GM12878 (cell line): ENCODE data around the gene ATXN1. TPM values are rescaled to one million over a fixed set of nuclear protein-coding genes. Genes with fewer than 3 reads are reported as not detected.

ENCODE experiments used
- BACH1 ChIP-seq: fragments of 450-650 bp; IDR thresholded peaks from 2 replicates; pipeline ENCODE4 v1.6.1; 2017; ENCODE audit warnings: mild to moderate bottlenecking, borderline replicate concordance
- CREB1 ChIP-seq: IDR thresholded peaks from 2 replicates; pipeline ENCODE4 v1.6.1; 2012; ENCODE audit warnings: low read depth, mild to moderate bottlenecking, inconsistent platforms
- E2F8 ChIP-seq: fragments of 450-650 bp; IDR thresholded peaks from 2 replicates; pipeline ENCODE4 v1.6.1; 2018; ENCODE audit warnings: mild to moderate bottlenecking, low read depth, moderate library complexity; ENCODE audit not compliant: partially characterized antibody
- EGR1 ChIP-seq, 2 experiments: IDR thresholded peaks; 1 replicate in 1 of 2; 2 replicates in 1 of 2; pipeline ENCODE4 v1.6.1; 2011 to 2012; ENCODE audit warnings: low read depth in 2 of 2, low read length in 2 of 2, borderline replicate concordance in 1 of 2, mild to moderate bottlenecking in 1 of 2, moderate library complexity in 1 of 2
- EP300 ChIP-seq, 2 experiments: fragments of 150-350 bp in 1 of 2; IDR thresholded peaks; 2 replicates each; pipeline ENCODE4 v1.6.1; 2011 to 2012; ENCODE audit warnings: low read depth in 2 of 2, low read length in 2 of 2, borderline replicate concordance in 1 of 2, improper control_type of control experiment in 1 of 2, inconsistent platforms in 1 of 2; ENCODE audit not compliant: control insufficient read depth in 1 of 2
- HDAC6 ChIP-seq: fragments of 200-600 bp; sonication (generic); IDR thresholded peaks from one replicate; pipeline ENCODE4 v1.8.0; 2017; ENCODE audit warnings: antibody characterized with exemption; ENCODE audit not compliant: unreplicated experiment
- MLLT1 ChIP-seq: fragments of 450-650 bp; IDR thresholded peaks from 2 replicates; pipeline ENCODE4 v1.6.1; 2016; ENCODE audit warnings: mild to moderate bottlenecking
- MTA2 ChIP-seq: fragments of 450-650 bp; IDR thresholded peaks from 2 replicates; pipeline ENCODE4 v1.6.1; 2016; ENCODE audit warnings: low read depth, mild to moderate bottlenecking, moderate library complexity
- MXI1 ChIP-seq: fragments of 150-350 bp; IDR thresholded peaks from 2 replicates; pipeline ENCODE4 v1.6.1; 2011; ENCODE audit warnings: low read depth, mild to moderate bottlenecking, inconsistent platforms, low read length, improper control_type of control experiment
- MYB ChIP-seq: fragments of 150-350 bp; IDR thresholded peaks from 2 replicates; pipeline ENCODE4 v1.6.1; 2014; ENCODE audit warnings: mild to moderate bottlenecking, low read depth, low read length, borderline replicate concordance
- NR2F1 ChIP-seq: fragments of 450-650 bp; conservative IDR thresholded peaks from 2 replicates; pipeline ENCODE4 v1.6.1; 2017; ENCODE audit warnings: mild to moderate bottlenecking
- NRF1 ChIP-seq: conservative IDR thresholded peaks from 2 replicates; pipeline ENCODE4 v1.6.1; 2011; ENCODE audit warnings: mild to moderate bottlenecking, low read depth, low read length, improper control_type of control experiment
- RBBP5 ChIP-seq: fragments of 200-600 bp; sonication (generic); conservative IDR thresholded peaks from 2 replicates; pipeline ENCODE4 v1.6.1; 2016
- RCOR1 ChIP-seq: conservative IDR thresholded peaks from 2 replicates; pipeline ENCODE4 v1.6.1; 2012; ENCODE audit warnings: low read depth, low read length, improper control_type of control experiment
- REST ChIP-seq: IDR thresholded peaks from 2 replicates; pipeline ENCODE4 v1.6.1; 2012; ENCODE audit warnings: mild to moderate bottlenecking, low read depth, low read length
- RFX5 ChIP-seq: IDR thresholded peaks from 2 replicates; pipeline ENCODE4 v1.6.1; 2011; ENCODE audit warnings: low read depth, low read length, improper control_type of control experiment
- SMAD1 ChIP-seq: fragments of 450-650 bp; IDR thresholded peaks from 2 replicates; pipeline ENCODE4 v1.6.1; 2018; ENCODE audit warnings: mild to moderate bottlenecking, low read depth; ENCODE audit not compliant: partially characterized antibody
- SMC3 ChIP-seq: IDR thresholded peaks from 2 replicates; pipeline ENCODE4 v1.6.1; 2011; ENCODE audit warnings: low read length, improper control_type of control experiment, borderline replicate concordance
- SP1 ChIP-seq: IDR thresholded peaks from one replicate; pipeline ENCODE4 v1.6.1; 2011; ENCODE audit warnings: low read depth, low read length
- SPI1 ChIP-seq: IDR thresholded peaks from 2 replicates; pipeline ENCODE4 v1.6.1; 2011; ENCODE audit warnings: low read depth, mild to moderate bottlenecking, low read length, moderate library complexity, borderline replicate concordance; ENCODE audit not compliant: insufficient read depth
- SREBF1 ChIP-seq: IDR thresholded peaks from 2 replicates; pipeline ENCODE4 v1.6.1; 2012; ENCODE audit warnings: mild to moderate bottlenecking, low read length
- TCF7 ChIP-seq: IDR thresholded peaks from 2 replicates; pipeline ENCODE4 v1.6.1; 2014; ENCODE audit warnings: antibody characterized with exemption, borderline replicate concordance
- ZNF274 ChIP-seq: IDR thresholded peaks from one replicate; pipeline ENCODE4 v1.8.0; 2011; ENCODE audit not compliant: insufficient read length, insufficient read depth
- polyA plus RNA-seq, 11 experiments: library from polyadenylated mRNA; depleted of rRNA in 4 of 11; unstranded in 6 of 11; stranded (reverse) in 5 of 11; fragments of >200 nt; fragmentation: Nextera tagmentation in 4 of 11; fragmentation: Illumina TruSeq in 1 of 11; extraction: Ambion mirVana in 4 of 11; extraction: Trizol in 1 of 11; gene quantifications; 1 replicate in 1 of 11; 2 replicates in 10 of 11; pipeline versions ENCODE4 v1.2.1 to v1.2.3, GENCODE V29; 2011 to 2016; ENCODE audit warnings: inconsistent platforms in 2 of 11, missing spikeins in 2 of 11, low read depth in 1 of 11
- total RNA-seq, 4 experiments: library from RNA; depleted of rRNA in 3 of 4; stranded (reverse); fragments of >200 nt in 3 of 4; fragmentation: Illumina TruSeq in 1 of 4; extraction: Trizol in 1 of 4; gene quantifications; 2 replicates each; pipeline versions ENCODE4 v1.2.1 to v1.2.3, GENCODE V29; 2013 to 2021

ATXN1 gene
- total and polyA plus RNA-seq, 10 of the 15 experiments (the other 5 are each of a cell fraction or from before 2014, with no cell fraction given) = 12.2 to 51.2 (median 20.5) TPM

GRCh38 chr6:16474772-16475493 is 286.3 kb downstream of the ATXN1 start (continued):
- TF ChIP-seq RCOR1 = no peak
- TF ChIP-seq NRF1 = no peak
- no peak for TF ChIP-seq SPI1
- no peak for TF ChIP-seq SP1
- TF ChIP-seq SREBF1 = no peak
- TF ChIP-seq TCF7 = peak; percentile 93
- TF ChIP-seq REST = no peak
- peak; percentile 58; the same call in 1 of the 2 replicates for TF ChIP-seq NR2F1
- TF ChIP-seq SMC3 = no peak; the same call in 1 of the 2 replicates
- no peak for TF ChIP-seq E2F8
- no peak; the same call in 1 of the 2 replicates for TF ChIP-seq MLLT1
- TF ChIP-seq ZNF274 = no peak
- peak; percentile 85; the same call in 1 of the 2 replicates for TF ChIP-seq MYB
- TF ChIP-seq MXI1 = no peak
- TF ChIP-seq BACH1 = peak; percentile 24; the same call in 1 of the 2 replicates
- TF ChIP-seq EGR1 (IDR thresholded peaks at IDR 0.05; ENCODE audit: borderline replicate concordance in 1 of 2, low read depth in 2 of 2, low read length in 2 of 2) = no peak
- peak; percentile 68 for TF ChIP-seq CREB1
- TF ChIP-seq MTA2 = peak; percentile 91
- TF ChIP-seq SMAD1 = no peak
- no peak for TF ChIP-seq RFX5
- TF ChIP-seq HDAC6 = no peak
- TF ChIP-seq EP300 (IDR thresholded peaks at IDR 0.05; ENCODE audit: borderline replicate concordance in 1 of 2, control insufficient read depth in 1 of 2, low read depth in 2 of 2, low read length in 2 of 2) = peak; percentile 95 to 99
- no peak for TF ChIP-seq RBBP5
